H1 (cell line): ENCODE results near the gene LPP.

ENCODE experiments used
- CBX8 ChIP-seq: fragments of 300-800, 300-1000 bp; sonication (generic); IDR thresholded peaks from 2 replicates; pipeline ENCODE4 v1.7.1; 2016; ENCODE audit warnings: low read depth, low read length, borderline replicate concordance
- CHD7 ChIP-seq: fragments of 300-600 bp; sonication (generic); IDR thresholded peaks from 2 replicates; pipeline ENCODE4 v1.7.1; 2012; ENCODE audit warnings: low read length, moderate library complexity, mild to moderate bottlenecking, inconsistent platforms; ENCODE audit not compliant: insufficient replicate concordance
- CREB1 ChIP-seq: IDR thresholded peaks from 2 replicates; pipeline ENCODE4 v1.6.1; 2012; ENCODE audit warnings: inconsistent platforms
- CTCF ChIP-seq, 3 experiments: IDR thresholded peaks; 1 replicate in 2 of 3; 2 replicates in 1 of 3; pipeline versions ENCODE4 v1.5.1 to v1.6.1; 2011; ENCODE audit warnings: low read length in 3 of 3, mild to moderate bottlenecking in 3 of 3, inconsistent platforms in 2 of 3, low read depth in 1 of 3, moderate library complexity in 1 of 3; ENCODE audit not compliant: insufficient read depth in 1 of 3; ENCODE audit errors: control extremely low read depth in 1 of 3
- EZH2 ChIP-seq: fragments of 200-600 bp; sonication (generic); IDR thresholded peaks from 2 replicates; pipeline ENCODE4 v1.7.1; 2012; ENCODE audit warnings: low read depth, mild to moderate bottlenecking, moderate library complexity, low read length, inconsistent platforms; ENCODE audit not compliant: severe bottlenecking
- GABPA ChIP-seq: IDR thresholded peaks from 2 replicates; pipeline ENCODE4 v1.6.1; 2011; ENCODE audit warnings: mild to moderate bottlenecking, low read length, moderate library complexity, borderline replicate concordance; ENCODE audit not compliant: insufficient read depth
- HDAC2 ChIP-seq, 2 experiments: fragments of 300-600 bp in 1 of 2; sonication (generic) in 1 of 2; IDR thresholded peaks; 2 replicates each; pipeline ENCODE4 v1.6.1; 2011 to 2012; ENCODE audit warnings: low read depth in 2 of 2, low read length in 2 of 2, mild to moderate bottlenecking in 2 of 2, moderate library complexity in 2 of 2, borderline replicate concordance in 1 of 2, inconsistent platforms in 1 of 2
- JUND ChIP-seq: IDR thresholded peaks from 2 replicates; pipeline ENCODE4 v1.6.1; 2011; ENCODE audit warnings: mild to moderate bottlenecking, improper control_type of control experiment, low read length
- POLR2A ChIP-seq, 2 experiments: IDR thresholded peaks; 1 replicate in 1 of 2; 2 replicates in 1 of 2; pipeline ENCODE4 v1.6.1; 2011; ENCODE audit warnings: low read depth in 2 of 2, low read length in 2 of 2, mild to moderate bottlenecking in 2 of 2; ENCODE audit errors: control extremely low read depth in 1 of 2
- POLR2AphosphoS5 ChIP-seq: IDR thresholded peaks from 2 replicates; pipeline ENCODE4 v1.6.1; 2011; ENCODE audit warnings: low read depth, low read length
- TAF1 ChIP-seq: IDR thresholded peaks from 2 replicates; pipeline ENCODE4 v1.6.1; 2011; ENCODE audit warnings: mild to moderate bottlenecking, low read depth, low read length
- YY1 ChIP-seq: IDR thresholded peaks from 2 replicates; pipeline ENCODE4 v1.6.1; 2011; ENCODE audit warnings: low read depth, mild to moderate bottlenecking, low read length

- TF ChIP-seq CHD7, result no peak
- TF ChIP-seq EZH2, result no peak
- TF ChIP-seq CTCF (IDR thresholded peaks at IDR 0.05; ENCODE audit: control extremely low read depth in 1 of 3, insufficient read depth in 1 of 3, low read depth in 1 of 3, low read length in 3 of 3), result no peak
- TF ChIP-seq GABPA, result no peak
- TF ChIP-seq CBX8, result no peak
- no peak for TF ChIP-seq POLR2A (IDR thresholded peaks at IDR 0.05; ENCODE audit: control extremely low read depth in 1 of 2, low read depth in 2 of 2, low read length in 2 of 2)
- no peak for TF ChIP-seq HDAC2 (IDR thresholded peaks at IDR 0.05; ENCODE audit: borderline replicate concordance in 1 of 2, low read depth in 2 of 2, low read length in 2 of 2)
- no peak for TF ChIP-seq YY1
- TF ChIP-seq CREB1, result no peak
- no peak for TF ChIP-seq TAF1
- TF ChIP-seq JUND, result no peak
- no peak for TF ChIP-seq POLR2AphosphoS5
These were observed 250.7 kb downstream of the LPP start for GRCh38 chr3:188404701-188405100.
